ENCODE data around the gene COG4.
"Not testable (repeated sequence)": the region's sequence is repeated elsewhere in the genome, so short reads cannot be mapped to it uniquely, and the experiment has no call there.

COG4 gene

DNA sequence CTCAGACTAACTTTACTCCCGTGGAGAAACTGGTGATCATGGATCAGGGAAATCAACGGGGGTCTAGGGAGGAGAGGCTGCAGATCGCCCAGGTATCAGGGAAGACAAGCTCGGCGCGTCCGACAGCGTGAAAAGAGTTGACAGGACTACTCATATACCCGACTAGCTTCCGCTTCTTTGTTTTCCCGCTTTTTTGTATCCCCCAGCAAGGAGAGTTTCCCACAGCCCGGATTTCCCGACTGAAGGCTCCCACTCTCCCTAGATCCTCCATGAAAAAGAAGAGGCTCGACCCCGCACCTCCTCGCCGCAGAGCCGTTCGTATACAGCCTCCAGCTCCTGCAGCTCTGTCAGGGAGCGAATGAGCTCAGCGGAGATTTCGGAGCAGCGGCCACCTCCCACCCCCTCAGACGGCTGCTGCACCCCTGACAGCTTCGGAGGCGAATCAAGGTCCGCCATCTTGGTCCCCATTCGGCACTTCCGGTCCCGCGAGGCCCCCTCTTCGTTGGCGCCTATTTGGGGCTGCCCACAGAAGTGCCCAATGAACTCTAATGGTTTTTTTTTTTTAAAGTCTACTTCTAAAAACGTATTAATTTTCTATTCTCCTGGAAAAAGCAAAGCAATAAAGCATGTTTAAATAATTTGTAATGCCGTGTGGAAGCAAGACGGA, at the start of gene COG4:
Gene COG4 (minus strand): TSS at position 479 of the 667 bp plus-strand sequence. CDS start 11 bp downstream, at position 468.
- peak; percentile 77 to 87 (median 78) for DNase-seq

DNA sequence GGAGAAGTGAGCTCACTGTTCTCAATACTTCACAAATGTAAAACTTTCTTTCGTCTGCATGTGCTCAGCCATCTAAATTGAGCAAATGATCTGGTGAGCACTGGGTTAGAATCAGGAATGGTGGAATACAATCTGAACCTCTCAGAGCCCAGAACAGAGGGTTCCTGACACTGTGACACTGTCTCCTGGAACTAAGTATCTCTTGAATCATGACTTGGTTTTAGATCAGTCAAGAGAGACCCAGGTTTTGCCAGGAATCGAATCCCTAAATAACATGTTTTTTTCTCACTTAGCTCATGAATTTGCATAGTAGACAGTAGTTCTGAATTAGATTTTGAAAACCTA, 49.5 kb upstream of the COG4 start:
- DNase-seq = no peak

DNA sequence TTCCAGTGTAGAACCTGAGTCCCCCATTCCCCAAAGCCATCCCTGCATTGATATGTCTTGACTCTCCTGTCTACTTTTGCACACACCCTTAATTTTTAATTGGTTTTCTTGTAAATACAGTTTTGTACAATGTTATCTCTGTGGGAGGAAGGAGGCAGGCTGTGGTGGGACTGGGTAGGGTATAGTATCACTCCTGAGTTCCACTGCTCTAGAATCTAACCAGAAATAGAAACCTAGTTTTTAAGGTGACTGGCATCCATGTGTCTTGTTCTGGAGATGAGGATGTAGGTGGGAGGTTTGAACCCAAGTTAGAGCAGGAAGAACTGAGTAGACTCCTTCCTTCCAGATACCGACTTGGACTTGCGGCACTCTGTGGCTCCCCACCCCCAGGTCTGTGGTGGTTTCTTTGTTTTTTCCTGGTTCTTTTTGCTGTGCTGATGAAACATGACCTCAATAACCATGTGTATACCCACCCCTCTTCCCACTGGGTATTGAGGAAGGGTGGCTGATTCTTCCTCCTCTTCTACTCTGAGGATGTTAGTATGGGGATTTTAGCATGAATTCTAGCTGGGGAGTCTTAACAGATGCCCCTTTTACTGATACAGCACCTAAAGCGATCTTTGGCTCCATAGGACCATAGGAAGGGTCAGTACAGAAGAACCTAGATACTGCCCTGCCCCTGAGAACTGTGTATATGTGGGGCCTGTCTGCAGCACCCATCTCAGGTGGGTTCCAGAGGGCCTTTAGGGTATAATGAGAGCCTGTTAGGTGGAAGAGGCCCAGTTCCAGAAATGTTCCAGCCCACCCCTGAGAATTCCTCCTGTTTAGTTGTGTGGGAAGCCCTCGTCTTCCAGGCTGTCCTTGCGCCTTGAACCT, 48.9 kb upstream of the COG4 start:
- DNase-seq = no peak

- DNase-seq = no peak
Observed at GRCh38 chr16:70571623-70572022, 48.3 kb upstream of the COG4 start.

DNA sequence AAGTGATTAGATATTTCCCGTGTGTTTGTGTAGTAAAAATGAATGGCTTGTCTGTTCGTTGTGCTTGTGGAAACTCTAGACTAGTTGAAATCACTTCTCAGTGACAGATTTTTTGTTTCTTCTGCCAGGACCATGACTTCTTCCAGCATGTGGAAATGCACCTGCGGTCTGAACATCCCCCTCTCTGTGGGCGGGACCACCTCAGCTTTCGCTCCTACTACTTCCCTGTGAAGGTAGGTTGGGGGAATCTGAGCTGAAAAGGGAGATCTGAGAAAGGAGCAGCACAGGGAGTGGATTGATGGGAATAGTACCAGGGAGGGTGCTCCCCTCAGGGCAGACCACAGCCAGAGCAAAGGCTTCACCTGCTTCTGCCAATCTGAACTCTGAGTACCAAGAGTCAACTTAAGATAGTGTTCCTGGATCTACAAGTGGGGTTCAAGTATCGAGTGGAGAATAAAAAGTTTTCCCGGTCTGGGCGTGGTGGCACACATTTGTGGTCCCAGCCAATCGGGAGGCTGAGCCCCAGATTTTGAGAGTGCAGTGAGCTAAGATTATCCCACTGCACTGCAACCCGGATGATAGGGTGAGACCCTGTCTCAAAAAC, 47.7 kb upstream of the COG4 start:
- DNase-seq = no peak

DNA sequence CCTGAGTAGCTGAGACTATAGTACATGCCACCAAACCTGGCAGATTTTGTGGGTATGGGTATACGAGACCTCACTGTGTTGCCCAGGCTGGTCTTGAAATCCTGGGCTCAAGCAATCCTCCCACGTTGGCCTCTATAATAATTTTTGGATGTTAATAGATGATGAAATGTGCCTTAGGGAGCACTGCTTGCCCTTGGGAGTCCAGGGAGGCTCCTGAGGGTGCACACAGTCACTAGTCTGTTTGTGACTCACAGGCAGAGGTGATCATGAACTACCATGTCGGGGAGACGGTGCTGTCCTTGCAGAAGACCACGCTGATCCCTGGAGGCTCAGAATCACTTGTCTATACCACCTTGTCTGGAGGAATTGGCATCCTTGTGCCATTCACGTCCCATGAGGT, 46.4 kb upstream of the COG4 start:
- DNase-seq = no peak

- no peak for DNase-seq
Observed at GRCh38 chr16:70568601-70569237, 45.4 kb upstream of the COG4 start.

DNA sequence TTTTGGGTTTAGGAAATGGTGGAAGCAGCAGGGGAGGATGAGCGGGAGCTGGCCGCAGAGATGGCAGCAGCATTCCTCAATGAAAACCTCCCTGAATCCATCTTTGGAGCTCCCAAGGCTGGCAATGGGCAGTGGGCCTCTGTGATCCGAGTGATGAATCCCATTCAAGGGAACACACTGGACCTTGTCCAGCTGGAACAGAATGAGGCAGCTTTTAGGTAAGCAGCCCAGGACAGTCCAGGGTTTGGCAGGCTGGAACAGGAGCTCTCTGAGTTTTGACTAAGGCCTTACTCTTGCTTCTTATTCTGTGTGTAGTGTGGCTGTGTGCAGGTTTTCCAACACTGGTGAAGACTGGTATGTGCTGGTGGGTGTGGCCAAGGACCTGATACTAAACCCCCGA, 41.7 kb upstream of the COG4 start:
- no peak for DNase-seq

DNA sequence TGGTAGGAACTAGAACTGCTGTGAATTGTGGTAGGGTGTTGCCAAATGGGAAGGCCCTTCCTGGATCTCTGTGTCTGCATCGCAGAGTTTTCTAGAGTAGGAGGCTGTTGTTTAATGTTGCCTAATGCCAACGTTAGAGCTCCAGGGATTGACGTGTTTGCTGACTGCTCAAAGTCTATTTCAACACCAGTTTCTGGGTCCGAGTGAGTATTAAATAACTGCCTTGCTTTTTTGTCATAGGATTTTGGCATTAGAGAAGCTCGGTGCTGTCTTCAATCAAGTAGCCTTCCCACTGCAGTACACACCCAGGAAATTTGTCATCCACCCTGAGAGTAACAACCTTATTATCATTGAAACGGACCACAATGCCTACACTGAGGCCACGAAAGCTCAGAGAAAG, 40.3 kb upstream of the COG4 start:
- DNase-seq = no peak

GRCh38 chr16:70561623-70562022, 38.3 kb upstream of the COG4 start:
- no peak for DNase-seq

GRCh38 chr16:70556063-70556462, 32.7 kb upstream of the COG4 start:
- DNase-seq = no peak

DNA sequence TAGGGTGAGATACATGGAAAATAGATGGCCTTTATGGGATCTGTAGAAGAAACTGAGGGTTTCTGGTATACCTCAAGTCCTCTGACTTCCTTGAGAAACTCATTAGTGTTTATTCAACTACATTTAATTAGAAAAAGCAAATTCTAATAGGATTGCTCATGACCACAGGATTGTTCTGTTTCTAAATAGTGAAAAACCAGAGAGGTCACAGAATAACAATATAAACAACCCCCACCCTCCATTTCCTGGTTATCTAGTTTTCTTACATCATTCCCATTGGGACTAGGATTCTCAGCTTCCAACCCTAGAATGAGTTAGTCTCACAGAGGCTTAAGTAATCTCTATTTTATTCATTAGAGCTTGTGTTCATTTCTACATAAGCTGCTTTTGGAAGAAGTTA, 30.3 kb upstream of the COG4 start:
- no peak for DNase-seq

DNA sequence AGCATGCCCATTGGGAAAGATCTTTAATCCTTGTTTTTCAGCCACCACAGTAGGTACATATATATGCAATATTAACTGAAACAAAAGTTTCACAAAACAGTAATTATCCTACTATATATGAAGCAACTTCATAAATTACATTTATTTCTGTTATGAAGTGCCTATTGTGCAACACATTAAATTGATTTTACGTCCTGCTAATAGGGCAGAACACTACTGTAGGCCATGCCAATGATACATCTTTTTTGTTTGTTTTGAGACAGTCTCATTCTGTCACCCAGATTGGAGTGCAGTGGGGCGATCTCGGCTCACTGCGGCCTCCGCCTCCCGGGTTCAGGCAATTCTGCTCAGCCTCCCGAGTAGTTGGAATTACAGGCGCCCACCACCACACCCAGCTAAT, 29.3 kb upstream of the COG4 start:
- no peak for DNase-seq

DNA sequence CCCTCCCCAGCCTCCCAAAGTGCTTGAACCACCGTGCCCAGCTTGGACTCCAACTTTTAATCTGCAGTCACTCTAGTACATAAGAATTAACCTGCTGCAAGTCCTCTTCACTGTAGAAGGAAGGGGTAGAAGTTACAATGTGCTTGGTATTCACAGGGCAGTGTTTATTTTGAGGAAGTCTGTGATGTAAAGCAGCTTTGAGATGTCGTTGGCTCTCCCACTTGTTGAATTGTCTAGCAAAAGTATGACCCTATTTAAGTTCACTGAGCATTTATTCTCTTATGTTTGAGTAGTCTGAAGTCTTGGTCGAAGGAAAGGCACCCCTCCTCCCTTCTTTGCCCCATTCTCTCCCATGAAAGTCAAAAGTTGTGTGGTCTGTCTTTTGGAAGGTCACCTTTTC, 28.4 kb upstream of the COG4 start:
- no peak for DNase-seq

DNA sequence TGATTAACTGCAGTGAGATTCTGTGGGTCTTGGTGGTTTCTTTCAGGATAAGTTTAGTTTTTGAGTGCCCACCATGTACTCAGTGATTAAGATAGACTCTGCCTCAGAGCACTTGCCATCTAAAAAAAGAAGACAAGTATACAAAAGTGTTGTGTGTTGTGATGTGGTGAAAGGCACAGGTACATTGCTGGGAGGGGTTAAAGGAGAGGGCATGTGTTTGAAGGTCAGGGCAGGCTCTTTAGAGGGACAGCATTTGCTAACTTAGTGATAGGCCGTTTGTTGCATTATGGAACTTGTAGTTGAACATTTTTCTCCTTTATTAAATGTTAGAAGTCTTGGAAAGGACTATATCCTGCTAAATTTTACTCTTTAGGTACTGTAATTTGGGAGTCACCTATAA, 26.7 kb upstream of the COG4 start:
- no peak for DNase-seq

DNA sequence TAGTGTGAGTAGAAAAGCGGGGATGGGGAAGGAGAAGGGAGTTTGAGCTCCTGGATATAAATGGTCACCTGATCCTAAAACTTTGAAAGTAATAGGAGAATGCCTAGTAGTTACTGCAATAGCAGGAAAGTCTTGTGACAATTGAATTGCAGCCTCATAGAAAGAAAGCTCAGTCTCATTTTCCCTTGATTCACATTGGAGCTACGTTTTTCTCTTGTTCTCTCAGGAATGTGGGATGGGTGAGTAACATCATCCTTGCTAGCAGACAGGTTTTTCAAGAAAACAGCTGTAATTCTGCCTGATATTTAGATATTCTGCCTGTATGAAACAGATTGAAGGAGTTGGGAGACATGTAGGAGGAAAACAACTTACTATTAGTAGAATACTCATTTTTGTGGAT, 25.6 kb upstream of the COG4 start:
- no peak for DNase-seq

- DNase-seq = no peak
Observed at GRCh38 chr16:70544548-70544947, 21.2 kb upstream of the COG4 start.

- no peak for DNase-seq
Observed at GRCh38 chr16:70540994-70541393, 17.6 kb upstream of the COG4 start.

DNA sequence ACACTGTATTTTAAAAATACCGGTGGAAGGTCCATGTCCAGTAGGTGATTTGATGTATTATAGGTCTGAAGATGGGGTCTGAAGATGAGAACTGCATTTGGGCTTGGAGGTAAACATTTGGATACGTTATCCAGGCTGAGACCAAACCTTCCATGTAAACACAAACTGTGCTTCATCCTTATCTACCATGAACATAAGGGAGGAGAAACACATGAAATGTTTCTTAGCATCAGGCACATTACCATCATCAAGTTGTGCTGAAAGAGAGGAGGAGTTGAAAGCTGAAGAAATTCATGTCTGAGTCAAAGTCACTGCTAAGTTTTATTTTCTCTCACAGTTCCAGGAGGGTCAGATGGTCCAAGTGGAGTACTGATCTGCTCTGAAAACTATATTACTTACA, 11.6 kb upstream of the COG4 start:
- no peak for DNase-seq

GRCh38 chr16:70529954-70530353, 6.6 kb upstream of the COG4 start:
- DNase-seq = not testable (repeated sequence)

- no peak for DNase-seq
Observed at GRCh38 chr16:70529051-70529777, 5.9 kb upstream of the COG4 start.

DNA sequence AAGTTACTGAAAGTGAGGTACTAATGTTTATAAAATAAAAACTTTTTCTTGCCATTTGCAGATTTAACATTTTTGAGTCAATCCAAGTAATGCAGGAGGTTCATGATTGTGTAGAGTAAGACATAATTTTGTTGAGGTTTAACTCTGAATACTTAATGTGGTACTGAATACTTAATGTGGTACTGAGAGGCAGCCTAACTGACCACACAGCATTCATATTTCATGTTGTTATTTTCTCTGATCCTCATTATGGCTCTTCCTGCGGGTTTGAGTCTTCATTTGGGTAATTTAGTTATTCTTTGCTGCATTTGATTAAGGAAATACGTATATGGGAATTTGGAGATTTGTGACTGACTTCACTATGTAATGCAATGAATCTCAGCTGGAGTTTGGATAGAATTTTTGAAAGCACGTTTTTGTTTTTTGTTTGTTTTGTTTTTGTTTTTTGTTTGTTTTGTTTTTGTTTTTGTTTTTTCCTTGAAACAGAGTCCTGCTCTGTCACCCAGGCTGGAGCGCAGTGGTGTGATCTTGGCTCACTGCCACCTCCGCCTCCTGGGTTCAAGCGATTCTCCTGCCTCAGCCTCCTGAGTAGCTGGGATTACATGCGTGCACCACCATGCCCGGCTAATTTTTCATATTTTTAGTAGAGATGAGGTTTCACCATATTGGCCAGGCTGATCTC, 4.1 kb upstream of the COG4 start:
- no peak for DNase-seq
